Stomach (tissue), 4 donors: Measurements from ENCODE around the gene USP47.

Experiments
- POLR2A ChIP-seq, 4 donors: fragments of 450-650 bp; IDR thresholded peaks; one replicate each; pipeline ENCODE4 v1.6.1; 2016; ENCODE audit warnings: antibody characterized with exemption in 4 of 4, control low read depth in 2 of 4, mild to moderate bottlenecking in 1 of 4, moderate library complexity in 1 of 4
- TF ChIP-seq, protein P1 (sequence below), 7 experiments: fragments of 450-650 bp in 4 of 7; fragments of 200-600 bp in 3 of 7; sonication (generic) in 3 of 7; IDR thresholded peaks; one replicate each; pipeline ENCODE4 v1.5.1; 2016 to 2019; ENCODE audit warnings: antibody characterized with exemption in 7 of 7, control low read depth in 2 of 7, mild to moderate bottlenecking in 1 of 7

DNA sequence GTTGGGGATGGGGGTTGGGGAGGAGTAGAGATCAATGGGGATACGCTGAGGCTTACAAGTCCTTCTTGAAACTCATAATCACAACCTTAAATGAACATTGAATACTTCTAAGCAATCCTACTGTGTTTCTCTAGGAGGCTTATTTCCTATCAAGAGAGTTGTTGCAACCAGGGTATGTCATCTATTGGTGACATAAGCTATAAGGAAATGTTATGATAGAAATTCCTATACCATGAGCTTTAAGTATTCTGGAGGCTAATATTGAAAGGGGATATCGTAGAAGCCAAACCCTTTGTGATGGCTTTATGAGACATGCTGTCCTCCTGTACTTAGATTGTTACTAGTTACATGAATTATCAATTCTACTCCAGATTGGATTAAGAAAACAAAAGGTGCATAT, 93.8 kb downstream of the USP47 start:
- TF ChIP-seq, protein P1, sequence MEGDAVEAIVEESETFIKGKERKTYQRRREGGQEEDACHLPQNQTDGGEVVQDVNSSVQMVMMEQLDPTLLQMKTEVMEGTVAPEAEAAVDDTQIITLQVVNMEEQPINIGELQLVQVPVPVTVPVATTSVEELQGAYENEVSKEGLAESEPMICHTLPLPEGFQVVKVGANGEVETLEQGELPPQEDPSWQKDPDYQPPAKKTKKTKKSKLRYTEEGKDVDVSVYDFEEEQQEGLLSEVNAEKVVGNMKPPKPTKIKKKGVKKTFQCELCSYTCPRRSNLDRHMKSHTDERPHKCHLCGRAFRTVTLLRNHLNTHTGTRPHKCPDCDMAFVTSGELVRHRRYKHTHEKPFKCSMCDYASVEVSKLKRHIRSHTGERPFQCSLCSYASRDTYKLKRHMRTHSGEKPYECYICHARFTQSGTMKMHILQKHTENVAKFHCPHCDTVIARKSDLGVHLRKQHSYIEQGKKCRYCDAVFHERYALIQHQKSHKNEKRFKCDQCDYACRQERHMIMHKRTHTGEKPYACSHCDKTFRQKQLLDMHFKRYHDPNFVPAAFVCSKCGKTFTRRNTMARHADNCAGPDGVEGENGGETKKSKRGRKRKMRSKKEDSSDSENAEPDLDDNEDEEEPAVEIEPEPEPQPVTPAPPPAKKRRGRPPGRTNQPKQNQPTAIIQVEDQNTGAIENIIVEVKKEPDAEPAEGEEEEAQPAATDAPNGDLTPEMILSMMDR (IDR thresholded peaks at IDR 0.05) = no peak
- TF ChIP-seq POLR2A (IDR thresholded peaks at IDR 0.05) = no peak
